ENCODE results near the gene H2BW1. TPM values are rescaled to one million over a fixed set of nuclear protein-coding genes. Genes with fewer than 3 reads are reported as not detected.
"Not testable (repeated sequence)": the region's sequence is repeated elsewhere in the genome, so short reads cannot be mapped to it uniquely, and the experiment has no call there.

Gene H2BW1
- polyA plus RNA-seq, 1 experiment = not detected

- ChIA-PET CTCF (interaction anchor here (0.6 kb wide), 1 partner anchor 40 kb away, joined by 3 read pairs; no protein-coding TSS in a partner anchor), POLR2A (no interaction called here)
- H3K4me3 ChIP-seq (ENCODE audit: low read depth, low read length) = no peak overlapping the region
- TF ChIP-seq CTCF (IDR thresholded peaks at IDR 0.05; ENCODE audit: insufficient read depth, low read depth, low read length) = no peak
- H3K36me3 ChIP-seq (ENCODE audit: control insufficient read depth, insufficient read depth, low read length) = no peaks in the 10 kb centered on the region
- H3K27me3 ChIP-seq (ENCODE audit: control insufficient read depth, insufficient read depth, low read length) = peaks cover 2% of the 10 kb centered on the region
- no peak for DNase-seq (ENCODE audit: low read depth)
Measured at GRCh38 chrX:103999234-103999633, 14.3 kb downstream of the H2BW1 start.

- H3K36me3 ChIP-seq (ENCODE audit: control insufficient read depth, insufficient read depth, low read length); DNase-seq (ENCODE audit: low read depth); H3K4me3 ChIP-seq (ENCODE audit: low read depth, low read length); POLR2A ChIA-PET; CTCF ChIA-PET; H3K27me3 ChIP-seq (ENCODE audit: control insufficient read depth, insufficient read depth, low read length): not testable (repeated sequence)
Measured at GRCh38 chrX:103983508-103983907, 30.0 kb downstream of the H2BW1 start.

GRCh38 chrX:103962411-103963278, 50.9 kb downstream of the H2BW1 start, which contains the start of gene TMSB15B:
TMSB15B (plus strand) TSS chrX:103962627.
- H3K36me3 ChIP-seq (ENCODE audit: control insufficient read depth, insufficient read depth, low read length); H3K27me3 ChIP-seq (ENCODE audit: control insufficient read depth, insufficient read depth, low read length); CTCF ChIA-PET; DNase-seq (ENCODE audit: low read depth); POLR2A ChIA-PET; H3K4me3 ChIP-seq (ENCODE audit: low read depth, low read length): not testable (repeated sequence)

Other genes with a start within 250 kb of the H2BW1 start
- 0.75 and 1.9 TPM in 2 replicates for gene PLP1, start 236.9 kb downstream of the H2BW1 start, polyA plus RNA-seq (2011; rRNA removed)
- gene RAB9B, start 181.5 kb downstream of the H2BW1 start, polyA plus RNA-seq (2011; rRNA removed) = 0.39 and 0.82 TPM in 2 replicates
- 4.7 and 6.6 TPM in 2 replicates for gene TMSB15B, start 51.1 kb downstream of the H2BW1 start, polyA plus RNA-seq (2011; rRNA removed)
- not detected in 2 replicates for gene H2BW2, start 26.2 kb upstream of the H2BW1 start, polyA plus RNA-seq (2011; rRNA removed)
- 1.2 and 2.4 TPM in 2 replicates for gene TMSB15C, start 62.5 kb upstream of the H2BW1 start, polyA plus RNA-seq (2011; rRNA removed)
- 1.5 and 3.2 TPM in 2 replicates for gene ZCCHC18, start 98.8 kb upstream of the H2BW1 start, polyA plus RNA-seq (2011; rRNA removed)
- 4.5 and 5.0 TPM in 2 replicates for gene SLC25A53, start 143.3 kb upstream of the H2BW1 start, polyA plus RNA-seq (2011; rRNA removed)
- gene FAM199X, start 152.7 kb upstream of the H2BW1 start, polyA plus RNA-seq (2011; rRNA removed) = 2.5 and 5.3 TPM in 2 replicates
- gene ESX1, start 241.2 kb upstream of the H2BW1 start, polyA plus RNA-seq (2011; rRNA removed) = not detected in 2 replicates